ENCODE results near the gene NPAS1.
A peak's percentile ranks its signal among the peaks of the same experiment; 100 is the strongest.

NPAS1 gene

DNA sequence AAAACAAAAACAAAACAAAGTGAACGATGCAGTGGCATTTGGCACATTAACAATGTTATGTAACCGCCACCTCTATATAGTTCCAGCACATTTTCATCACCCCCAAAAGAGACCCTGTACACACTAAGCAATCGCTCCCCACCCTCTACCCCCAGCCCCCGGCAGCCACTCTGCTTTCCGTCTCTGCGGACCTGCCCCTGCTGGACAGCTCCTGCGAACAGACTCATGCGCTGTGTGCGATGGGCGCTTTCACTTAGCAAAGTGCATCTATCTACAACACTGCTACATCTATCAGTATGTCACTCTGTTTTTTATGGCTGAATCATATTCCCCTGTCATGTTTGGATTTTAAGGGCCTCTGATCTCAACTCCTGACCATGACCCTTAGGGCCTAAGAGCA is 53.9 kb downstream of the NPAS1 start:
- Histone ChIP-seq H3K4me1 (ENCODE audit: control insufficient read depth, insufficient read depth, low read depth, low read length) (peaks cover 16% of the 10 kb centered on the region), H4K8ac (ENCODE audit: low read length) (no peak overlapping the region), H2BK12ac (ENCODE audit: low read length in 2 of 2) (no peak overlapping the region), H3K18ac (ENCODE audit: low read depth in 1 of 2, low read length in 2 of 2) (no peak overlapping the region), H3K4me3 (ENCODE audit: insufficient read depth in 1 of 2, low read depth in 1 of 2, low read length in 2 of 2) (no peak overlapping the region), H2BK15ac (ENCODE audit: low read depth, poor library complexity, severe bottlenecking) (no peak overlapping the region), H3K27me3 (ENCODE audit: control insufficient read depth in 1 of 2, insufficient read depth in 1 of 2, low read length in 2 of 2) (no peaks in the 10 kb centered on the region), H2AK5ac (ENCODE audit: low read length, severe bottlenecking) (no peak overlapping the region), H2BK120ac (ENCODE audit: low read depth, low read length) (no peak overlapping the region), H3K23ac (ENCODE audit: low read length in 2 of 2) (no peak overlapping the region), H2AFZ (ENCODE audit: low read depth, low read length) (no peak overlapping the region), H3K9ac (ENCODE audit: low read length) (no peak overlapping the region), H3K27ac (ENCODE audit: low read length, poor library complexity, severe bottlenecking) (no peak overlapping the region), H3K9me3 (ENCODE audit: control insufficient read depth, low read length) (no peaks in the 10 kb centered on the region), H3K14ac (ENCODE audit: low read length in 2 of 2) (no peak overlapping the region), H3K4ac (ENCODE audit: low read depth in 1 of 2, low read length in 2 of 2) (no peak overlapping the region), H4K91ac (ENCODE audit: low read length) (no peak overlapping the region), H3K4me2 (ENCODE audit: low read length, poor library complexity, severe bottlenecking) (no peak overlapping the region), H3K79me1 (replicated peaks; ENCODE audit: low read length, poor library complexity, severe bottlenecking) (peaks cover 35% of the 10 kb centered on the region), H3K36me3 (ENCODE audit: control insufficient read depth in 1 of 2, insufficient read depth in 2 of 2, low read depth in 1 of 2, low read length in 2 of 2) (peaks cover 75 to 80% of the 10 kb centered on the region in 2 experiments), H2BK5ac (ENCODE audit: low read depth, low read length, poor library complexity, severe bottlenecking) (no peak overlapping the region)
- WGBS, result 98% methylated on average over 10 of the region's 10 CpGs
- no peak for DNase-seq

DNA sequence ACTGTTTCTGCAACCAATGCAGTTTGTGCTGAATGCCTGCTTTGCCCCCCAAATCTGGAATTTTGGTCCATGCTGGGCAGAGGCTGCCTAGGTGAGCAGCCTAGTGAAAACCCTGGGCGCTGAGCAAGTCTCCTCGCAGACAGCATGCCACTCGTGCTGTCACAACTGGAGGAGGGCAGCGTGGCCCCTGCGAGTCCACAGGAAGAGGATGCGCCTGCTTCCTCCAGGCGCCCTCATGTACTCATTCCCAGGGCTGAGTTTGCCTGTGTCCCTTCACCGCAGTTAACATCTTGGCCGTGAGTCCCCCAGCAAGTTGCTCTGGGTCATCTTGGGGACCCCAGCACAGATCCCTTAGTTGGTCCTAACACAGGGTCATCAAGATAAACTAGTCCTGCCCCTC is 55.0 kb downstream of the NPAS1 start:
- Histone ChIP-seq H3K4me3 (ENCODE audit: insufficient read depth in 1 of 2, low read depth in 1 of 2, low read length in 2 of 2) (no peak overlapping the region), H3K36me3 (ENCODE audit: control insufficient read depth in 1 of 2, insufficient read depth in 2 of 2, low read depth in 1 of 2, low read length in 2 of 2) (peaks cover 74 to 76% of the 10 kb centered on the region in 2 experiments), H3K14ac (ENCODE audit: low read length in 2 of 2) (no peak overlapping the region), H3K27ac (ENCODE audit: low read length, poor library complexity, severe bottlenecking) (no peak overlapping the region), H3K4me1 (ENCODE audit: control insufficient read depth, insufficient read depth, low read depth, low read length) (peaks cover 18% of the 10 kb centered on the region), H3K23ac (ENCODE audit: low read length in 2 of 2) (no peak overlapping the region), H2AK5ac (ENCODE audit: low read length, severe bottlenecking) (no peak overlapping the region), H3K18ac (ENCODE audit: low read depth in 1 of 2, low read length in 2 of 2) (no peak overlapping the region), H4K8ac (ENCODE audit: low read length) (no peak overlapping the region), H3K9me3 (ENCODE audit: control insufficient read depth, low read length) (no peaks in the 10 kb centered on the region), H2BK12ac (ENCODE audit: low read length in 2 of 2) (no peak overlapping the region), H2BK5ac (ENCODE audit: low read depth, low read length, poor library complexity, severe bottlenecking) (no peak overlapping the region), H3K4ac (ENCODE audit: low read depth in 1 of 2, low read length in 2 of 2) (no peak overlapping the region), H2BK120ac (ENCODE audit: low read depth, low read length) (no peak overlapping the region), H2BK15ac (ENCODE audit: low read depth, poor library complexity, severe bottlenecking) (no peak overlapping the region), H2AFZ (ENCODE audit: low read depth, low read length) (no peak overlapping the region), H3K27me3 (ENCODE audit: control insufficient read depth in 1 of 2, insufficient read depth in 1 of 2, low read length in 2 of 2) (no peaks in the 10 kb centered on the region), H3K4me2 (ENCODE audit: low read length, poor library complexity, severe bottlenecking) (no peak overlapping the region), H3K9ac (ENCODE audit: low read length) (no peak overlapping the region), H3K79me1 (replicated peaks; ENCODE audit: low read length, poor library complexity, severe bottlenecking) (peaks cover 31% of the 10 kb centered on the region), H4K91ac (ENCODE audit: low read length) (no peak overlapping the region)
- 95% methylated on average over 9 of the region's 9 CpGs for WGBS
- DNase-seq, result no peak

DNA sequence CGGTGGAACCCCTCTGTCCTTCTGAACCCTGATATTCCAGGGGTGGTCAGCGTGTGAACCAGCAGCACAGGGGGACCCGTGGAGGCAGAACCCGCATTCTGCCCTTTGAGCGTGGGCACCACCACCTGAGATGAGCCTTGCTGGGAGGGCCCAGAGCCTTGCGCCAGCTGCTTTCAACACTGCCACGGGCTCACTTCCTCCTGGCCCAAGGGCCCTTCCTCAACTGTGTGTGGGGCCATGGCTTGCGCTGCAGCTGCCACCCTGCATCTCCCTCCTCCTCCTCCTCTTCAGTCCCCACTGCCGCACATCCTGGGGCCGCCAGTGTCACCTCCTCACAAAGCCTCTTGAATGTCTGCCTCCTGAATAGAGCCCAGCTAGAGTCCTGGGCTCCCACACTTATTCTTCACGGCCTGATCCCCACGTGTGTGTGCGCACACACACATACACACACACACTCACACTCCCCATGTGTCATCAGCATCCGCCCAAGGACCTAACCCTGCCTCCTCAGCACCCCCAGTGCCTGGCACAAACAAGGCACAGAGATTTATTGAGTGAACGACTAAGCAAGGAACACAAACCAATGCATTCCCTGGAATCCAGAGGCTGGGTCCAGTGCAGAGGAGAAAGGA is 55.7 kb downstream of the NPAS1 start:
- H3K4me3 ChIP-seq (ENCODE audit: insufficient read depth in 1 of 2, low read depth in 1 of 2, low read length in 2 of 2), result no peak overlapping the region
- peaks cover 33% of the 10 kb centered on the region for H3K79me1 ChIP-seq (replicated peaks; ENCODE audit: low read length, poor library complexity, severe bottlenecking)
- H3K4me2 ChIP-seq (ENCODE audit: low read length, poor library complexity, severe bottlenecking), result no peak overlapping the region
- H3K27me3 ChIP-seq (ENCODE audit: control insufficient read depth in 1 of 2, insufficient read depth in 1 of 2, low read length in 2 of 2), result no peaks in the 10 kb centered on the region
- H2AFZ ChIP-seq (ENCODE audit: low read depth, low read length), result no peak overlapping the region
- no peak overlapping the region for H2AK5ac ChIP-seq (ENCODE audit: low read length, severe bottlenecking)
- H3K23ac ChIP-seq (ENCODE audit: low read length in 2 of 2), result no peak overlapping the region
- no peak overlapping the region for H3K14ac ChIP-seq (ENCODE audit: low read length in 2 of 2)
- H3K9me3 ChIP-seq (ENCODE audit: control insufficient read depth, low read length), result no peaks in the 10 kb centered on the region
- peaks cover 16% of the 10 kb centered on the region for H3K4me1 ChIP-seq (ENCODE audit: control insufficient read depth, insufficient read depth, low read depth, low read length)
- H2BK5ac ChIP-seq (ENCODE audit: low read depth, low read length, poor library complexity, severe bottlenecking), result no peak overlapping the region
- no peak overlapping the region for H4K91ac ChIP-seq (ENCODE audit: low read length)
- H3K9ac ChIP-seq (ENCODE audit: low read length), result no peak overlapping the region
- no peak overlapping the region for H3K18ac ChIP-seq (ENCODE audit: low read depth in 1 of 2, low read length in 2 of 2)
- no peak for DNase-seq
- H2BK120ac ChIP-seq (ENCODE audit: low read depth, low read length), result no peak overlapping the region
- H3K36me3 ChIP-seq (ENCODE audit: control insufficient read depth in 1 of 2, insufficient read depth in 2 of 2, low read depth in 1 of 2, low read length in 2 of 2), result peaks cover 74% of the 10 kb centered on the region in 2 experiments
- H2BK15ac ChIP-seq (ENCODE audit: low read depth, poor library complexity, severe bottlenecking), result no peak overlapping the region
- H4K8ac ChIP-seq (ENCODE audit: low read length), result no peak overlapping the region
- 95% methylated on average over 15 of the region's 15 CpGs for WGBS
- H3K4ac ChIP-seq (ENCODE audit: low read depth in 1 of 2, low read length in 2 of 2), result no peak overlapping the region
- no peak overlapping the region for H3K27ac ChIP-seq (ENCODE audit: low read length, poor library complexity, severe bottlenecking)
- peak overlapping the region in 1 of 2 experiments; percentile 31 for H2BK12ac ChIP-seq (ENCODE audit: low read length in 2 of 2)

- no peak overlapping the region for H3K4ac ChIP-seq (ENCODE audit: low read depth in 1 of 2, low read length in 2 of 2)
- H3K79me1 ChIP-seq (replicated peaks; ENCODE audit: low read length, poor library complexity, severe bottlenecking), result peaks cover 26% of the 10 kb centered on the region
- H3K27me3 ChIP-seq (ENCODE audit: control insufficient read depth in 1 of 2, insufficient read depth in 1 of 2, low read length in 2 of 2), result no peaks in the 10 kb centered on the region
- no peak overlapping the region for H2BK120ac ChIP-seq (ENCODE audit: low read depth, low read length)
- H4K8ac ChIP-seq (ENCODE audit: low read length), result no peak overlapping the region
- H2BK12ac ChIP-seq (ENCODE audit: low read length in 2 of 2), result no peak overlapping the region
- no peak overlapping the region for H2AFZ ChIP-seq (ENCODE audit: low read depth, low read length)
- H3K9ac ChIP-seq (ENCODE audit: low read length), result no peak overlapping the region
- no peak overlapping the region for H3K23ac ChIP-seq (ENCODE audit: low read length in 2 of 2)
- DNase-seq, result no peak
- WGBS, result 83% methylated on average over 13 of the region's 13 CpGs
- no peak overlapping the region for H3K14ac ChIP-seq (ENCODE audit: low read length in 2 of 2)
- H4K91ac ChIP-seq (ENCODE audit: low read length), result no peak overlapping the region
- no peak overlapping the region for H2AK5ac ChIP-seq (ENCODE audit: low read length, severe bottlenecking)
- H3K4me1 ChIP-seq (ENCODE audit: control insufficient read depth, insufficient read depth, low read depth, low read length), result peaks cover 21% of the 10 kb centered on the region
- no peak overlapping the region for H3K18ac ChIP-seq (ENCODE audit: low read depth in 1 of 2, low read length in 2 of 2)
- H2BK5ac ChIP-seq (ENCODE audit: low read depth, low read length, poor library complexity, severe bottlenecking), result no peak overlapping the region
- H2BK15ac ChIP-seq (ENCODE audit: low read depth, poor library complexity, severe bottlenecking), result no peak overlapping the region
- H3K4me3 ChIP-seq (ENCODE audit: insufficient read depth in 1 of 2, low read depth in 1 of 2, low read length in 2 of 2), result no peak overlapping the region
- no peak overlapping the region for H3K4me2 ChIP-seq (ENCODE audit: low read length, poor library complexity, severe bottlenecking)
- peaks cover 73 to 74% of the 10 kb centered on the region in 2 experiments for H3K36me3 ChIP-seq (ENCODE audit: control insufficient read depth in 1 of 2, insufficient read depth in 2 of 2, low read depth in 1 of 2, low read length in 2 of 2)
- no peaks in the 10 kb centered on the region for H3K9me3 ChIP-seq (ENCODE audit: control insufficient read depth, low read length)
- peak overlapping the region; percentile 34 for H3K27ac ChIP-seq (ENCODE audit: low read length, poor library complexity, severe bottlenecking)
Observed at GRCh38 chr19:47075941-47076340, 56.3 kb downstream of the NPAS1 start.

All from mesenchymal stem cell (in vitro differentiated cells and primary cell).